ENCODE results near the gene PRPH.
A peak's percentile ranks its signal among the peaks of the same experiment; 100 is the strongest.
"Not testable (repeated sequence)": the region's sequence is repeated elsewhere in the genome, so short reads cannot be mapped to it uniquely, and the experiment has no call there.

Gene PRPH

DNA sequence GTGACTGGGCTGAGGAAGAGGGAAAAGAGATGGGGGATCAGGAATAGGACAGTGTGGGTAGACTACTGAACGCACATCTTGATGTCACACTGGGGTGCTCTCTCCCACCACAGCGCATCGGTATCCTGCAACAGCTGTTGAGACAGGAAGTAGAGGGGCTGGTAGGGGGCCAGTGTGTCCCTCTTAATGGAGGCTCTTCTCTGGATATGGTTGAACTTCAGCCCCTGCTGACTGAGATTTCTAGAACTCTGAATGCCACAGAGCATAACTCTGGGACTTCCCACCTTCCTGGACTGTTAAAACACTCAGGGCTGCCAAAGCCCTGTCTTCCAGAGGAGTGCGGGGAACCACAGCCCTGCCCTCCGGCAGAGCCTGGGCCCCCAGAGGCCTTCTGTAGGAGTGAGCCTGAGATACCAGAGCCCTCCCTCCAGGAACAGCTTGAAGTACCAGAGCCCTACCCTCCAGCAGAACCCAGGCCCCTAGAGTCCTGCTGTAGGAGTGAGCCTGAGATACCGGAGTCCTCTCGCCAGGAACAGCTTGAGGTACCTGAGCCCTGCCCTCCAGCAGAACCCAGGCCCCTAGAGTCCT is 35.2 kb downstream of the PRPH start:
- Histone ChIP-seq H3K4me1 (peaks cover 8% of the 10 kb centered on the region), H3K4me3 (ENCODE audit: low read depth, low read length) (no peak overlapping the region), H3K27me3 (no peaks in the 10 kb centered on the region), H3K9me3 (no peaks in the 10 kb centered on the region), H3K36me3 (peaks cover 42% of the 10 kb centered on the region)
- DNase-seq = no peak
- TF ChIP-seq, protein P1, sequence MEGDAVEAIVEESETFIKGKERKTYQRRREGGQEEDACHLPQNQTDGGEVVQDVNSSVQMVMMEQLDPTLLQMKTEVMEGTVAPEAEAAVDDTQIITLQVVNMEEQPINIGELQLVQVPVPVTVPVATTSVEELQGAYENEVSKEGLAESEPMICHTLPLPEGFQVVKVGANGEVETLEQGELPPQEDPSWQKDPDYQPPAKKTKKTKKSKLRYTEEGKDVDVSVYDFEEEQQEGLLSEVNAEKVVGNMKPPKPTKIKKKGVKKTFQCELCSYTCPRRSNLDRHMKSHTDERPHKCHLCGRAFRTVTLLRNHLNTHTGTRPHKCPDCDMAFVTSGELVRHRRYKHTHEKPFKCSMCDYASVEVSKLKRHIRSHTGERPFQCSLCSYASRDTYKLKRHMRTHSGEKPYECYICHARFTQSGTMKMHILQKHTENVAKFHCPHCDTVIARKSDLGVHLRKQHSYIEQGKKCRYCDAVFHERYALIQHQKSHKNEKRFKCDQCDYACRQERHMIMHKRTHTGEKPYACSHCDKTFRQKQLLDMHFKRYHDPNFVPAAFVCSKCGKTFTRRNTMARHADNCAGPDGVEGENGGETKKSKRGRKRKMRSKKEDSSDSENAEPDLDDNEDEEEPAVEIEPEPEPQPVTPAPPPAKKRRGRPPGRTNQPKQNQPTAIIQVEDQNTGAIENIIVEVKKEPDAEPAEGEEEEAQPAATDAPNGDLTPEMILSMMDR (IDR thresholded peaks at IDR 0.05; ENCODE audit: low read depth, low read length) = no peak

DNA sequence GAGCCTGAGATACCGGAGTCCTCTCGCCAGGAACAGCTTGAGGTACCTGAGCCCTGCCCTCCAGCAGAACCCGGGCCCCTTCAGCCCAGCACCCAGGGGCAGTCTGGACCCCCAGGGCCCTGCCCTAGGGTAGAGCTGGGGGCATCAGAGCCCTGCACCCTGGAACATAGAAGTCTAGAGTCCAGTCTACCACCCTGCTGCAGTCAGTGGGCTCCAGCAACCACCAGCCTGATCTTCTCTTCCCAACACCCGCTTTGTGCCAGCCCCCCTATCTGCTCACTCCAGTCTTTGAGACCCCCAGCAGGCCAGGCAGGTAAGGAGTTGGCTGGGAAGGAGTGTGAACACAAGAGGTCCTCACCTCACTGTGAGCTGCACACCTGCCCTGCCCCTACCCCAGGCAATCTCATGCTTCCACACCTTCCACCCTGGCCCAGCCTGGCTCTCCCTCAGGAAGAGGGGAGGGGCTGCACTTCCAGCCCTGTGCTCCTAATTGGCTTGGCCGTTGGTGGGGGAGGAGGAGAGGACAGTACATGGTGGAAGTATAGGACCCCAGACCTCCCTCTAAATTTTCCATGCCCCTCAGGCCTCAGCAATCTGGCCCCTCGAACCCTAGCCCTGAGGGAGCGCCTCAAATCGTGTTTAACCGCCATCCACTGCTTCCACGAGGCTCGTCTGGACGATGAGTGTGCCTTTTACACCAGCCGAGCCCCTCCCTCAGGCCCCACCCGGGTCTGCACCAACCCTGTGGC is 35.9 kb downstream of the PRPH start:
- Histone ChIP-seq H3K27me3 (no peaks in the 10 kb centered on the region), H3K4me1 (peaks cover 8% of the 10 kb centered on the region), H3K4me3 (ENCODE audit: low read depth, low read length) (no peak overlapping the region), H3K9me3 (no peaks in the 10 kb centered on the region), H3K36me3 (peaks cover 38% of the 10 kb centered on the region)
- DNase-seq = no peak
- TF ChIP-seq, protein P1 (IDR thresholded peaks at IDR 0.05; ENCODE audit: low read depth, low read length) = no peak

DNA sequence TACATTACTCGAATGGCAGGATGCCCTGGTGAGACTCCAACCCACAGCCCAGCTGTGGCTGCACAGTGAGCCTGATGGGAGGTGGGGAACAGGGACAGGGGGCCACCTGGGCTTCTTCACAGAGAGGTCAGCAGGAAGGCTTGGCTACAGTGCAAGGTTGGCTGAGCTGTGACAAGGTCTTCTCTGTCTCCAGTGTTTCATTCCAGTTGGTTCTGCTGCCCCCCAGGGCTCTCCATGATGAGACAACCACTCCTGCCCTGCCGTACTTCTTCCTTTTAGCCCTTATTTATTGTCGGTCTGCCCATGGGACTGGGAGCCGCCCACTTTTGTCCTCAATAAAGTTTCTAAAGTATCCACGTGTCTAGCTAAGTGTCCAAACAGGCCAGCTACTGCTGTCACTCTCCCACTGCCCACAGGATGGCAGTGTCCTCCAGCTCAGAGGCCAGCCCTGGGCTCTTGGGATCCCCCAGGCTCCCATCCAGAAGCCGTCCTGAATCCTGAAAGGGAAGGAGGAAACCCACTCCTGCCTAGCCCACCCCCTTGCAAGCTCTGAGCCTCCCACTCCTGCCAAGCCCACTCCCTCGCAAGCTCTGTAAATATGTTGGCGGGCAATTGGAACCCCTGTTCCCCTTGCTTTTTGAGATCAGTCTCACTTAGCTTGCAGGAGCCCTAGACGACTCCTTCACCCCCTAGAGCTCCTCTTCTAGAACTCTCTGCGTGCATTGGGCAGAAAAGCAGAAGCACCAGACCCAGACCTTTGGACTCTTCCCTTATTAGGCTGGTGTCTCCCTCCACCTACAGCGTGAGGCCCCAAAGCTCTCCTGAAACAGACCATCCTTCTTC is 36.7 kb downstream of the PRPH start:
- Histone ChIP-seq H3K4me1 (peaks cover 8% of the 10 kb centered on the region), H3K4me3 (ENCODE audit: low read depth, low read length) (no peak overlapping the region), H3K9me3 (no peaks in the 10 kb centered on the region), H3K27me3 (peaks cover under 1% of the 10 kb centered on the region; the same call in 1 of the 2 replicates), H3K36me3 (peaks cover 34% of the 10 kb centered on the region)
- peak; percentile 81 for DNase-seq
- TF ChIP-seq, protein P1 (IDR thresholded peaks at IDR 0.05; ENCODE audit: low read depth, low read length) = peak; percentile 95

DNA sequence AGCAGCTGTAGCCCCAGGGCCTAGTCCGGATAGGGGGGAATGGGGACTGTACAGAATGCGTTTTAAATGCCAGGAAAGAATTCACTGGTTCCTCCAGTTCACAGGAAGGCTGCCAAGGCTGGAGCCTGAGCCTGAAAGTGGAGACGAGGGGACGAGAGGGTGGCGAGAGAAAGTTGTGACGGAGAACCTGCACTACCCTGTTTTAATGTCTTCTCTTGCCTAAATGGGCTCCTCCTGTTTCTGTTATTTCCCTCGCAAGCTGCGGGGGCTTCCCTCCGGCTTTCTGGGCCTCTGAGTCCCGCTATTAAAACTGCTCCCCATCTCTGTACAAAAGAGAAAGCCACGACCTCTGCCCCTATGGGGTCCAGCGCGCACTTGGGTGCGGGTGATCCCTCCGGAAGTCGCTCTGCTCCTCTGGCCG is 37.5 kb downstream of the PRPH start:
- peaks cover 3% of the 10 kb centered on the region; the same call in 1 of the 2 replicates for H3K27me3 ChIP-seq
- H3K9me3 ChIP-seq = no peaks in the 10 kb centered on the region
- TF ChIP-seq, protein P1 (IDR thresholded peaks at IDR 0.05; ENCODE audit: low read depth, low read length) = no peak
- H3K4me1 ChIP-seq = peaks cover 11% of the 10 kb centered on the region
- H3K4me3 ChIP-seq (ENCODE audit: low read depth, low read length) = no peak overlapping the region
- H3K36me3 ChIP-seq = peaks cover 26% of the 10 kb centered on the region
- no peak for DNase-seq

DNA sequence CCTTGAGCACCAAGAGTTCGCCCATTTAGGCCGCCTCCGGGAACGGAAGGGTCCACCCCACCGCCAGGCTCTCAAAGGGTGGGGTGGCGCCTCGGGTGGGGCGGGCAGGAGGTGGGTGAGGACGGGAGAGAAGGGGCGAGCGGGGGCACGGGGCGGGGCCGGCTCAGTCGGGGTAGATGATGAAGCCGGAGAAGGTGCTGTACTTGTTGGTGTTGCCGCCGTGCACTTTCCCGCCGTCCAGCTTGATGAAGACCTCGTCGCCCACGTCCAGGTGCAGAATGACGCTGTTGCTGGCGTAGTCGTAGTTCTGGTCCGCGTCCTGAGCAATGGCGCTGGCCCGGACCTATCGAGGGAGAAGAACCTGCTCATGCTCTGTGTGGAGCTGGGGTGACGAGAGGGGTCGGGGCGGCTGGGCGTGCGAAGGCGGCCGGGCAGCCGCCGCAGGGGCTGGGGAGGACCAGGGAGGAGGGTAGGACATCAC is 38.0 kb downstream of the PRPH start:
- DNase-seq = no peak
- H3K27me3 ChIP-seq = peaks cover 3% of the 10 kb centered on the region; the same call in 1 of the 2 replicates
- TF ChIP-seq, protein P1 (IDR thresholded peaks at IDR 0.05; ENCODE audit: low read depth, low read length) = no peak
- H3K4me3 ChIP-seq (ENCODE audit: low read depth, low read length) = no peak overlapping the region
- peaks cover 21% of the 10 kb centered on the region for H3K36me3 ChIP-seq
- peaks cover 12% of the 10 kb centered on the region for H3K4me1 ChIP-seq
- no peaks in the 10 kb centered on the region for H3K9me3 ChIP-seq

DNA sequence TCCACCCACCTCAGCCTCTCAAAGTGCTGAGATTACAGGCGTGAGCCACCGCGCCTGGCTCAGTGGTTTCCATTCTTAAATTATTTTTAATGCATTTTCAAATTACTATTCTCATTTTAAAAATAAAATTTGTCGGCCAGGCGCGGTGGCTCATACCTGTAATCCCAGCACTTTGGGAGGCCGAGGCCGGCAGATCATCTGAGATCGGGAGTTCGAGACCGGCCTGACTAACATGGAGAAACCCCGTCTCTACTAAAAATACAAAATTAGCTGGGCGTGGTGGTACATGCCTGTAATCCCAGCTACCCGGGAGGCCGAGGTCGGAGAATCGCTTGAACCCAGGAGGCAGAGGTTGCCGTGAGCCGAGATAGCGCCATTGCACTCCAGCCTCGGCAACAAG is 38.8 kb downstream of the PRPH start:
- not testable (repeated sequence) for H3K9me3 ChIP-seq; DNase-seq; H3K4me3 ChIP-seq (ENCODE audit: low read depth, low read length); H3K27me3 ChIP-seq
- Histone ChIP-seq H3K36me3 (peaks cover 21% of the 10 kb centered on the region), H3K4me1 (peaks cover 12% of the 10 kb centered on the region)

Data from BE2C (cell line).